ENCODE measurements around the gene CTNND1. TPM values are rescaled to one million over a fixed set of nuclear protein-coding genes. Genes with fewer than 3 reads are reported as not detected.

The CTNND1 gene
- total RNA-seq, 1 donor from 2014 or later: 426 TPM

GRCh38 chr11:57762235-57762861 is 746 bp downstream of the CTNND1 start:
- no peak for DNase-seq (ENCODE audit: low spot score)

- DNase-seq (ENCODE audit: low spot score): no peak
These were observed 2.0 kb downstream of the CTNND1 start for GRCh38 chr11:57763568-57763967.

GRCh38 chr11:57764021-57764420 is 2.4 kb downstream of the CTNND1 start:
- DNase-seq (ENCODE audit: low spot score): no peak

DNA sequence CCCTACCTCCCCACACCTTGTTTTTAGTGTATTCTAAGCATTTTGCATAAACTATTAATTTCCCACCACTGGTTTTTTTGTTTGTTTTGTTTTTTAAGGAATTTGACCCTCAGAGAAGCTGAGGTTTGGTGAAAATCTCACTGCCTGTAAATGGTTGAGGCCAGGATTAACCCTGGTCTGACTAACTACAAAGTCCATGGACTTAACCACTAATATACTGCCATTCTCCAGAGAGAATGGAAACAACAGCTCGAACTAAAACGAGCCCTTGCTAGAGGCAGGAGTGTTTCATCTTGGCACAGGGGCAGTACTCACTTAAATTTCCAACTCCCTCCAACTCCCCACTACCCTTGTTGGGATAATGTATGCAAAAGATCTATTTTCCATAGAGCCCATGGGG is 3.0 kb downstream of the CTNND1 start:
- DNase-seq (ENCODE audit: low spot score): no peak

DNA sequence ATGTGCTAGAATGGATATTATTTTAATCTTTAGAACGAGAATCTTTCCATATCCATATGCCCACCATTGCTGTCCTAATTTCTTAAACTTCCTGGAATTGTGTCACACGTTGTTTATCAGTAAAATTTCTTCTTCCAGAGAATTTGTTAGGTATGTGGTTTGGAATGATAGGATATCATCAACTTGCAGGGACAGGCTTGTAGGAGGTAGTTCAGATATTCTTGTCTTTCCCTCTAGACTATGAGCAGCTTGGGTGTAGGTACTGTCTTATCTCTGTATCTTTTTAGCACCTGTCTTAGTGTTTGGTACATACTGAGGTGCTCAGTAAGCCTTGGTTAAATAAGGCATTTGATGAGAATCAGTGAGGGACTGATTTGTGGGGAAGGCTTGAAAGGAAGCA is 3.4 kb downstream of the CTNND1 start:
- DNase-seq (ENCODE audit: low spot score): no peak

DNA sequence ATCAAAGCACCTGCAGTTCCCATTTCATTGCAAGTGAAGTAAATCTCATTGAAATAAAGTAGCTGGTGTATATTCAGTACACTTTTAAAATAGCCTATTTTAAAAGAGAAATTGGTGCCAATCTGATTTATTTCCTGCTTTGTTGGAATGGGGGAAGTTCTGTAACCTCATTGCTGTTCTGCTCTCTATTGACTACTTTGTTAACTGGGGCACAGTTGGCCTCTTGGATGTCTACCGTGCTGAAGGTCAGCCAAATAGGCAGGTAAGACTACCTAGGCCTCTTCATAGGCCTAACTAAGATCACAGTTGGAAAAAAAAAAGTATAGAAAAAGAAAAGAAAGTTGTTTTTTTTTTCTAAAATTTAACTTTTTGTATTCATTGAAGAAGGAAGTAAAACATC is 9.2 kb downstream of the CTNND1 start:
- no peak for DNase-seq (ENCODE audit: low spot score)

DNA sequence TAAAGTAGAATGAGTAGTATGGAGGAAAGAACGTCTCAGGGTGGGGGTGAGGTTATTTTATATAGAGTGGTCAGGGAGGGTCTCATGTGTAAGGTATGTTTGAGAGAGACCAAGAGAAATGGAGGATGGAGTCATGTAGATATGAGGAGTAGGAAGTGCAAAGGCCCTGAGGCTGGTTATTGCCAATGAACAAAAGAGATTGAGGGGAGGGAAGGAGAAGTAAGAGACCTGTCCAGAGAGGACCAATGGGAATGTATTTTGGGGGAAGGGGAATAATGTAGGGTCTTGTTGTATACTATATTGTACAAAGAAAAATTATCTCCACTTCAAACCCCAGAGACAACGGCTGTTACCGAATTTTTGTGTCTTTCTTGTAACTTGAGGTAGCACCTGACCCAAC is 9.8 kb downstream of the CTNND1 start:
- no peak for DNase-seq (ENCODE audit: low spot score)

- no peak for DNase-seq (ENCODE audit: low spot score)
These were observed 11.0 kb downstream of the CTNND1 start for GRCh38 chr11:57772562-57772961.

- DNase-seq (ENCODE audit: low spot score): no peak
These were observed 11.5 kb downstream of the CTNND1 start for GRCh38 chr11:57773026-57773598.

- no peak for DNase-seq (ENCODE audit: low spot score)
These were observed 13.9 kb downstream of the CTNND1 start for GRCh38 chr11:57775491-57775890.

DNA sequence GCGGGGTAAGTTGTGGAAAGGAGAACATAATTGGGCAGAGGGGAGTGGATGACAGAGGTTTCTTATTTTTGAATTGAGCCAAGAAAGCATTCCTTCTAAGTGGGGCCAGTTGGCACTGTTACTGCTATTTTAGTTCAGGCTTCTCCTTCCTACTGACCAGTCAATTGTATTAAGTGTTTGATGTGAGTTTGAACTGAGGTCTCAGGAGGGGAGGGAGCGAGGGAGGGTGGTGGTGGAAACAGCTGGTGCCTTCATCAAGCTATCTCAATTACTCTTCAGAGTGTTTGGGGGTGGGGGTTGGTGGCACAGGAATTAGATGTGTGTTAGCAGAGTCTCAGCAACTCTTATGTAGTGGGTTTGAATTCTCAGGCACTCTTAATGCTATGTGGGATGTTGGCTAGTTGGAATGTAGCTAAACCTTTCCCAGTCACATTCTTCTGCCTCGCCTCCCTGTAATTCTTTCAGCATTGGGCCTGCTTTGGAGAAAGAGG is 14.5 kb downstream of the CTNND1 start:
- no peak for DNase-seq (ENCODE audit: low spot score)

DNA sequence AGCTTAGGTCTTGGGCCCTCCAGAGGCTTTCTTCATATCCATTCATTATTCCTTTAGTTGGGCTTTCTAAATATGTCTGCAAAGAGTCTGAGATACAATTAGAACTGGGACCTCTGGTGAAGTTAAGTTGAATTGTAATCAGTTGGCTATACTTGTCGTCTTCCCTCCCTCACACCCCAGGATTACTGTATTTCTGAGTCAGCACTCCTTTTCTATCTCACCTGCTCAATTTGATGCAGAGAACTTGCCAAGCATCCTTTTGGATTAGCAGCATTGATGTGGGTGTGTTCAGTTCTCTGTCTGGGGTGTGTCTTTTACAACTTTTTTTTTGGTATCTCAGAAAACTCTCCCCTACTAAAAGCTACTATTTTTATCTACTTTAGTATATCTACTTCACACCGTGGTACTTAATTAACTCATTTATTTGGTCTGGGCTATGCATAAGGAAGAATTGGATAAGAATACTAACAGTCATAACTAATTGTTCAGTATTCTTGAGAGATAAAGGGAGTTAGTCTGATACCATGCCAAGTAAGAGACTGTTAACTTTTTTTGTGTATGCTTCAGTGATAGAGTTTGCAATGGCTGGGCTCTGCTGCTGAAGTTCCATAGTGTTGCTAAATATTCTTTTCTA is 15.1 kb downstream of the CTNND1 start:
- DNase-seq (ENCODE audit: low spot score): no peak

- DNase-seq (ENCODE audit: low spot score): no peak
These were observed 16.3 kb downstream of the CTNND1 start for GRCh38 chr11:57777969-57778317.

GRCh38 chr11:57778318-57779037 is 16.9 kb downstream of the CTNND1 start:
- DNase-seq (ENCODE audit: low spot score): peak; percentile 91

DNA sequence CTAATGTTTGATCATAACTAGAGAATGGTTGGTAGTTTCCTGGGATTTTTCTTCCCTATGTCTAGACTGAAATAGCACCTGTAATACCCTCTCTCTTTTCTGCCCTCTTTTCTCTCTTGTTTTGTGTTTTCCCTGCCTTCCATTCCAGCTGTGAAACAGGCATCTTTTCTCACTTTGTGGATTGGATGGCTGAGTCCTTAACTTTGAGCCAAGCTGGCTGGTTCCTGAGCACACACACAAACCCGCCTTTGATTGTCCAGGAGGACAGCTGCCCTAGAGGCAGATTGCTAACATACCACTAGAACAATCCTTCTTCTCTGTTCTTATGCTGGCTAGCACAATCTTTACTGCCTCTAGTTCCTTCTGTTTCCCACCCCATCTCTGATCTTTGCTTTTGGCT is 17.7 kb downstream of the CTNND1 start:
- DNase-seq (ENCODE audit: low spot score): no peak

- DNase-seq (ENCODE audit: low spot score): peak; percentile 80
These were observed 19.9 kb downstream of the CTNND1 start for GRCh38 chr11:57781529-57781943.

DNA sequence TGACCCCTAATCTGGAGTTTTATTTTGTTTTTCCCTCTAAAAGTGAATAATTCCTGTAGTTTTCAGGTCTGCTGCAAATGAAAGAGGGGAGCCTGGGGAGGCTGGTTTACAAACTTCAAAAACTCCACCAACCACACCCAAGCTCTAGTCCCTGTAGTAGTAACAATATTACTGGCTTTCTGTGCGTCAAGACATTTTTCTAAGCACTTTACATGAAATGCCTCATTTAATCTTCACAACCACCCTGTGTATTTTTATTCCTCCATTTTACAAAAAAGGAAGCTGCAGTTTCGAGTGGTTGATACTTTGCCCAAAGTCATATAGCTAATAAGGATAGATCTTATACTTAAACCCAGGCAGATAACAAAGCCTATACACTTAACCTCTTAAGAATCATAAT is 23.5 kb downstream of the CTNND1 start:
- no peak for DNase-seq (ENCODE audit: low spot score)

GRCh38 chr11:57786436-57786835 is 24.8 kb downstream of the CTNND1 start:
- DNase-seq (ENCODE audit: low spot score): no peak

DNA sequence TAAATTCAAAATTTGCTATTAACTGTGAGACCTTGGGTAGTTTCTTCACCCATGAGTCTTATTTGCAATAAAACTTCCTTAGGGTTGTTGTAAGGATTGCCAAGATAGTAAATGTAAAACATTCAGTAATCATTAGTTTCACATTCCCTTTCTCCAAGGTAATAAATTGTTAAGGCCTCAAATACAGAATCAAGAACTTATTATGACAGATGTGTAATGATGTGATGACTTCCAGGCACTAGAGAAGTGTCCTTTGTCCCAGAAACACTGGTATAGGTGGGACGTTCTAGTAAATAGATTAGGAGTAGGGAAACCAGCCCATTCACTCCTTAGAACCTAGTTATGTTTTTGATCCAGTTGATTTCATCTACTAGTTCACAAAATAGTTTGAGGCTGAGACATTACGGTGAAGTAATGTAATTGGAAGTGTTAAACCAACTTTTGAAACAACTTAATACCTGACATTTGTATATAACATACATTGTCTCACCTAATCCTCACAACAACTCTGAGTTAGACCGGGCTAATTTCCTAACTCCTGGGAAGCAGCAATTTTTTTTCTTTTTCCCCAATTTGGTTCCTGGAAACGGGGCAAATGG is 25.5 kb downstream of the CTNND1 start:
- no peak for DNase-seq (ENCODE audit: low spot score)

GRCh38 chr11:57787920-57788702 is 26.5 kb downstream of the CTNND1 start:
- DNase-seq (ENCODE audit: low spot score): peak; percentile 81

GRCh38 chr11:57788703-57789088 is 27.1 kb downstream of the CTNND1 start:
- no peak for DNase-seq (ENCODE audit: low spot score)
